ENCODE results near the gene CCDC38.
A peak's percentile ranks its signal among the peaks of the same experiment; 100 is the strongest.
"Not testable (repeated sequence)": the region's sequence is repeated elsewhere in the genome, so short reads cannot be mapped to it uniquely, and the experiment has no call there.

The CCDC38 gene

GRCh38 chr12:95942524-95943329 lies at the start of gene CCDC38:
Gene CCDC38 (minus strand): TSS chr12:95942614. CDS start chr12:95936509, 6,105 bp downstream.
- peak; percentile 91 for DNase-seq (ENCODE audit: low spot score)

GRCh38 chr12:95990136-95990535 lies 47.7 kb upstream of the CCDC38 start:
- no peak for DNase-seq (ENCODE audit: low spot score)

GRCh38 chr12:95989504-95990123 lies 47.2 kb upstream of the CCDC38 start:
- no peak for DNase-seq (ENCODE audit: low spot score)

- no peak for DNase-seq (ENCODE audit: low spot score)
Observed at GRCh38 chr12:95988506-95989275, 46.3 kb upstream of the CCDC38 start.

GRCh38 chr12:95986635-95987570 lies 44.5 kb upstream of the CCDC38 start:
- no peak for DNase-seq (ENCODE audit: low spot score)

GRCh38 chr12:95984682-95985081 lies 42.3 kb upstream of the CCDC38 start:
- no peak for DNase-seq (ENCODE audit: low spot score)

GRCh38 chr12:95982602-95983001 lies 40.2 kb upstream of the CCDC38 start:
- DNase-seq (ENCODE audit: low spot score), result no peak

GRCh38 chr12:95980437-95980836 lies 38.0 kb upstream of the CCDC38 start:
- DNase-seq (ENCODE audit: low spot score), result no peak

- DNase-seq (ENCODE audit: low spot score), result no peak
Observed at GRCh38 chr12:95978774-95979173, 36.4 kb upstream of the CCDC38 start.

GRCh38 chr12:95978351-95978750 lies 35.9 kb upstream of the CCDC38 start:
- DNase-seq (ENCODE audit: low spot score), result no peak

- no peak for DNase-seq (ENCODE audit: low spot score)
Observed at GRCh38 chr12:95977764-95978305, 35.4 kb upstream of the CCDC38 start.

GRCh38 chr12:95976416-95976832 lies 34.0 kb upstream of the CCDC38 start:
- peak; percentile 34 for DNase-seq (ENCODE audit: low spot score)

GRCh38 chr12:95975491-95975890 lies 33.1 kb upstream of the CCDC38 start:
- no peak for DNase-seq (ENCODE audit: low spot score)

- no peak for DNase-seq (ENCODE audit: low spot score)
Observed at GRCh38 chr12:95974358-95974757, 31.9 kb upstream of the CCDC38 start.

GRCh38 chr12:95972832-95973456 lies 30.5 kb upstream of the CCDC38 start:
- DNase-seq (ENCODE audit: low spot score), result no peak

GRCh38 chr12:95970905-95971304 lies 28.5 kb upstream of the CCDC38 start:
- no peak for DNase-seq (ENCODE audit: low spot score)

- DNase-seq (ENCODE audit: low spot score), result not testable (repeated sequence)
Observed at GRCh38 chr12:95969116-95969515, 26.7 kb upstream of the CCDC38 start.

GRCh38 chr12:95967301-95967700 lies 24.9 kb upstream of the CCDC38 start:
- no peak for DNase-seq (ENCODE audit: low spot score)

- no peak for DNase-seq (ENCODE audit: low spot score)
Observed at GRCh38 chr12:95966287-95966870, 24.0 kb upstream of the CCDC38 start.

- DNase-seq (ENCODE audit: low spot score), result no peak
Observed at GRCh38 chr12:95963096-95963495, 20.7 kb upstream of the CCDC38 start.
